ENCODE data around the gene WDR20.

DNA sequence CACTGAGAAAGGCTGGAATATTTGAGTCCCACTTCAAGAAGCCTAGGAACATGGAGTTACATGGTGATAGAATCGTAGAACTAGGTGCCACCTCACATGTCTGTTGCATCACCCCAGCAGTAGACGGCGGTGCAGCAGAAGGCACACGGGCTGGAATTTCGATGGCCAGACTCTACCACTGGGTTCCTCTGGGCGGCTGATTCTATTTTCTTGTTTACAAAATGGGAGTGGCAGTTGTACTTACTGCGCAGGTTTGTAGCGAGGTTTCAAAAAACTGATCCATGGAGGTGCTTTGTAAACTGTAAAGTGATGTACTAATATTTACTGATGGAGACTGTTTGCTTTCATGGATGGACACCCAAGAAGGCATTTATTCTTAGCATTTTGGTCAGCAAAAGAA is 45.7 kb downstream of the WDR20 start:
- TF ChIP-seq, protein P1, sequence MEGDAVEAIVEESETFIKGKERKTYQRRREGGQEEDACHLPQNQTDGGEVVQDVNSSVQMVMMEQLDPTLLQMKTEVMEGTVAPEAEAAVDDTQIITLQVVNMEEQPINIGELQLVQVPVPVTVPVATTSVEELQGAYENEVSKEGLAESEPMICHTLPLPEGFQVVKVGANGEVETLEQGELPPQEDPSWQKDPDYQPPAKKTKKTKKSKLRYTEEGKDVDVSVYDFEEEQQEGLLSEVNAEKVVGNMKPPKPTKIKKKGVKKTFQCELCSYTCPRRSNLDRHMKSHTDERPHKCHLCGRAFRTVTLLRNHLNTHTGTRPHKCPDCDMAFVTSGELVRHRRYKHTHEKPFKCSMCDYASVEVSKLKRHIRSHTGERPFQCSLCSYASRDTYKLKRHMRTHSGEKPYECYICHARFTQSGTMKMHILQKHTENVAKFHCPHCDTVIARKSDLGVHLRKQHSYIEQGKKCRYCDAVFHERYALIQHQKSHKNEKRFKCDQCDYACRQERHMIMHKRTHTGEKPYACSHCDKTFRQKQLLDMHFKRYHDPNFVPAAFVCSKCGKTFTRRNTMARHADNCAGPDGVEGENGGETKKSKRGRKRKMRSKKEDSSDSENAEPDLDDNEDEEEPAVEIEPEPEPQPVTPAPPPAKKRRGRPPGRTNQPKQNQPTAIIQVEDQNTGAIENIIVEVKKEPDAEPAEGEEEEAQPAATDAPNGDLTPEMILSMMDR (IDR thresholded peaks at IDR 0.05; ENCODE audit: low read depth, low read length, poor library complexity, severe bottlenecking) = no peak
- TF ChIP-seq EZH2phosphoT487 (IDR thresholded peaks at IDR 0.05; ENCODE audit: borderline replicate concordance, low read length) = no peak
